KMS-11 (cell line): ENCODE measurements around the gene TNFSF18.

Experiments
- H2AFZ ChIP-seq: fragments of 200-600 bp; sonication (generic); 2 replicates; pipeline ENCODE4 v1.6.1; 2016; ENCODE audit warnings: antibody characterized with exemption, mixed run types, low read depth
- H3K27ac ChIP-seq: fragments of 200-600 bp; sonication (generic); 2 replicates; pipeline ENCODE4 v1.6.1; 2016; ENCODE audit warnings: mild to moderate bottlenecking, mixed run types
- H3K27me3 ChIP-seq: fragments of 200-600 bp; sonication (generic); 2 replicates; pipeline ENCODE4 v1.6.1; 2017; ENCODE audit warnings: mild to moderate bottlenecking, low read depth, mixed run types, moderate library complexity; ENCODE audit not compliant: insufficient read depth
- H3K36me3 ChIP-seq: fragments of 200-600 bp; sonication (generic); 2 replicates; pipeline ENCODE4 v1.6.1; 2017; ENCODE audit warnings: mild to moderate bottlenecking, mixed run types; ENCODE audit not compliant: insufficient read depth
- H3K4me1 ChIP-seq: fragments of 200-600 bp; sonication (generic); 2 replicates; pipeline ENCODE4 v1.6.1; 2016; ENCODE audit warnings: mild to moderate bottlenecking, low read depth, mixed run types; ENCODE audit not compliant: poor library complexity, severe bottlenecking
- H3K4me2 ChIP-seq: fragments of 200-600 bp; sonication (generic); 2 replicates; pipeline ENCODE4 v1.7.0; 2016; ENCODE audit warnings: mild to moderate bottlenecking, mixed run types
- H3K4me3 ChIP-seq: fragments of 200-600 bp; sonication (generic); IDR thresholded peaks from 2 replicates; pipeline ENCODE4 v1.6.1; 2017; ENCODE audit warnings: low read depth, low read length, mixed read lengths; ENCODE audit not compliant: insufficient read depth
- H3K79me2 ChIP-seq: fragments of 200-600 bp; sonication (generic); 2 replicates; pipeline ENCODE4 v1.6.1; 2016; ENCODE audit warnings: low read depth, mixed run types; ENCODE audit not compliant: insufficient read depth
- H3K9ac ChIP-seq: fragments of 200-600 bp; sonication (generic); 2 replicates; pipeline ENCODE4 v1.6.1; 2016; ENCODE audit warnings: mild to moderate bottlenecking, mixed run types
- H4K20me1 ChIP-seq: fragments of 200-600 bp; sonication (generic); 2 replicates; pipeline ENCODE4 v1.6.1; 2016; ENCODE audit warnings: mild to moderate bottlenecking, mixed run types; ENCODE audit not compliant: insufficient read depth
- TF ChIP-seq, protein P1 (sequence below): fragments of 200-600 bp; sonication (generic); conservative IDR thresholded peaks from 2 replicates; pipeline ENCODE4 v1.6.1; 2017; ENCODE audit warnings: low read depth, mild to moderate bottlenecking, antibody characterized with exemption, low read length, moderate library complexity, mixed read lengths

The TNFSF18 gene

GRCh38 chr1:172991674-172992400 is 58.9 kb downstream of the TNFSF18 start:
- Histone ChIP-seq H3K79me2 (no peaks in the 10 kb centered on the region), H3K27me3 (no peaks in the 10 kb centered on the region), H3K36me3 (no peaks in the 10 kb centered on the region), H2AFZ (no peak overlapping the region), H3K9ac (no peak overlapping the region), H3K4me1 (no peaks in the 10 kb centered on the region), H3K27ac (no peak overlapping the region), H3K4me3 (no peak overlapping the region), H3K4me2 (no peak overlapping the region), H4K20me1 (no peaks in the 10 kb centered on the region)
- TF ChIP-seq, protein P1, sequence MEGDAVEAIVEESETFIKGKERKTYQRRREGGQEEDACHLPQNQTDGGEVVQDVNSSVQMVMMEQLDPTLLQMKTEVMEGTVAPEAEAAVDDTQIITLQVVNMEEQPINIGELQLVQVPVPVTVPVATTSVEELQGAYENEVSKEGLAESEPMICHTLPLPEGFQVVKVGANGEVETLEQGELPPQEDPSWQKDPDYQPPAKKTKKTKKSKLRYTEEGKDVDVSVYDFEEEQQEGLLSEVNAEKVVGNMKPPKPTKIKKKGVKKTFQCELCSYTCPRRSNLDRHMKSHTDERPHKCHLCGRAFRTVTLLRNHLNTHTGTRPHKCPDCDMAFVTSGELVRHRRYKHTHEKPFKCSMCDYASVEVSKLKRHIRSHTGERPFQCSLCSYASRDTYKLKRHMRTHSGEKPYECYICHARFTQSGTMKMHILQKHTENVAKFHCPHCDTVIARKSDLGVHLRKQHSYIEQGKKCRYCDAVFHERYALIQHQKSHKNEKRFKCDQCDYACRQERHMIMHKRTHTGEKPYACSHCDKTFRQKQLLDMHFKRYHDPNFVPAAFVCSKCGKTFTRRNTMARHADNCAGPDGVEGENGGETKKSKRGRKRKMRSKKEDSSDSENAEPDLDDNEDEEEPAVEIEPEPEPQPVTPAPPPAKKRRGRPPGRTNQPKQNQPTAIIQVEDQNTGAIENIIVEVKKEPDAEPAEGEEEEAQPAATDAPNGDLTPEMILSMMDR: no peak

- Histone ChIP-seq H3K4me2 (no peak overlapping the region), H3K4me3 (no peak overlapping the region), H3K79me2 (no peaks in the 10 kb centered on the region), H3K27ac (no peak overlapping the region), H2AFZ (no peak overlapping the region), H4K20me1 (no peaks in the 10 kb centered on the region), H3K27me3 (no peaks in the 10 kb centered on the region), H3K9ac (no peak overlapping the region), H3K36me3 (no peaks in the 10 kb centered on the region), H3K4me1 (no peaks in the 10 kb centered on the region)
- TF ChIP-seq, protein P1: no peak
Measured at GRCh38 chr1:172990598-172991215, 60.0 kb downstream of the TNFSF18 start.
